ENCODE measurements around the gene NEURL1. TPM values are rescaled to one million over a fixed set of nuclear protein-coding genes. Genes with fewer than 3 reads are reported as not detected.

Gene NEURL1
- total RNA-seq, 2 experiments from 2014 or later: 0.47 TPM; not detected in 1

GRCh38 chr10:103534621-103535498, 41.4 kb downstream of the NEURL1 start:
- DNase-seq (ENCODE audit: low spot score): no peak
- BruUV-seq (replicated peaks): no TSS peak
- no peaks in the 10 kb centered on the region for H3K9me2 ChIP-seq (ENCODE audit: insufficient read depth, low read length)
- ChIA-PET CTCF (ENCODE audit: unreplicated experiment) (no interaction called here), POLR2A (interaction anchor here (0.6 to 0.7 kb wide), 2 partner anchors 19 to 120 kb away, joined by 3 read pairs; no protein-coding TSS in a partner anchor)
- H3K27ac ChIP-seq (ENCODE audit: low read depth, low read length, poor library complexity, severe bottlenecking): no peak overlapping the region
- H3K79me2 ChIP-seq (ENCODE audit: insufficient read depth, low read depth, low read length): no peaks in the 10 kb centered on the region
- no peak overlapping the region for H3K4me3 ChIP-seq (ENCODE audit: low read depth, low read length, poor library complexity, severe bottlenecking)
- H3K9me3 ChIP-seq (ENCODE audit: low read length): peaks cover 14% of the 10 kb centered on the region; the same call in 1 of the 2 replicates
- H2AFZ ChIP-seq (ENCODE audit: low read length): no peak overlapping the region
- no peaks in the 10 kb centered on the region for H4K20me1 ChIP-seq (ENCODE audit: insufficient read depth, low read length)
- no peaks in the 10 kb centered on the region for H3K4me1 ChIP-seq (ENCODE audit: insufficient read depth, low read length, poor library complexity, severe bottlenecking)
- H3K4me2 ChIP-seq (ENCODE audit: low read length): no peak overlapping the region
- TF ChIP-seq EZH2phosphoT487 (IDR thresholded peaks at IDR 0.05; ENCODE audit: borderline replicate concordance, low read depth, low read length) (no peak), CTCF (conservative IDR thresholded peaks at IDR 0.05; ENCODE audit: low read length) (no peak)
- intact Hi-C loops (cut with micrococcal nuclease; ENCODE audit: unreplicated experiment): no loop called here
- H3K36me3 ChIP-seq (ENCODE audit: insufficient read depth, low read length): no peaks in the 10 kb centered on the region

GRCh38 chr10:103535595-103535994, 42.1 kb downstream of the NEURL1 start:
- Histone ChIP-seq H3K4me1 (ENCODE audit: insufficient read depth, low read length, poor library complexity, severe bottlenecking) (no peaks in the 10 kb centered on the region), H2AFZ (ENCODE audit: low read length) (no peak overlapping the region), H3K4me3 (ENCODE audit: low read depth, low read length, poor library complexity, severe bottlenecking) (no peak overlapping the region), H3K27ac (ENCODE audit: low read depth, low read length, poor library complexity, severe bottlenecking) (no peak overlapping the region), H3K4me2 (ENCODE audit: low read length) (no peak overlapping the region), H3K79me2 (ENCODE audit: insufficient read depth, low read depth, low read length) (no peaks in the 10 kb centered on the region), H3K9me3 (ENCODE audit: low read length) (peaks cover 7% of the 10 kb centered on the region; the same call in 1 of the 2 replicates), H4K20me1 (ENCODE audit: insufficient read depth, low read length) (no peaks in the 10 kb centered on the region), H3K9me2 (ENCODE audit: insufficient read depth, low read length) (no peaks in the 10 kb centered on the region), H3K36me3 (ENCODE audit: insufficient read depth, low read length) (no peaks in the 10 kb centered on the region)
- TF ChIP-seq EZH2phosphoT487 (IDR thresholded peaks at IDR 0.05; ENCODE audit: borderline replicate concordance, low read depth, low read length) (no peak), CTCF (conservative IDR thresholded peaks at IDR 0.05; ENCODE audit: low read length) (no peak)
- CTCF ChIA-PET (ENCODE audit: unreplicated experiment): no interaction called here
- POLR2A ChIA-PET: interaction anchor here (0.6 kb wide), 1 partner anchor 121 kb away, joined by 3 read pairs; no protein-coding TSS in a partner anchor
- no peak for DNase-seq (ENCODE audit: low spot score)
- BruUV-seq (replicated peaks): no TSS peak
- intact Hi-C loops (cut with micrococcal nuclease; ENCODE audit: unreplicated experiment): no loop called here

- DNase-seq (ENCODE audit: low spot score): no peak
These were observed 46.2 kb downstream of the NEURL1 start for GRCh38 chr10:103539751-103540150.

More at GRCh38 chr10:103539751-103540150, 46.2 kb downstream of the NEURL1 start:
- no peak overlapping the region for H2AFZ ChIP-seq (ENCODE audit: low read length)
- TF ChIP-seq CTCF (conservative IDR thresholded peaks at IDR 0.05; ENCODE audit: low read length): no peak
- TF ChIP-seq EZH2phosphoT487 (IDR thresholded peaks at IDR 0.05; ENCODE audit: borderline replicate concordance, low read depth, low read length): no peak
- no peaks in the 10 kb centered on the region for H3K9me3 ChIP-seq (ENCODE audit: low read length)
- no peak overlapping the region for H3K27ac ChIP-seq (ENCODE audit: low read depth, low read length, poor library complexity, severe bottlenecking)
- no TSS peak for BruUV-seq (replicated peaks)
- intact Hi-C loops (cut with micrococcal nuclease; ENCODE audit: unreplicated experiment): loop anchor here (5.0 kb wide), 1 partner anchor 32 kb away; no protein-coding TSS in a partner anchor
- H3K4me2 ChIP-seq (ENCODE audit: low read length): no peak overlapping the region
- ChIA-PET POLR2A (interaction anchor here (0.6 to 1.1 kb wide), 6 partner anchors 11 to 692 kb away, joined by 3 read pairs; no protein-coding TSS in a partner anchor), CTCF (ENCODE audit: unreplicated experiment) (interaction anchor here (1.0 kb wide), 1 partner anchor 152 kb away, joined by 3 read pairs; no protein-coding TSS in a partner anchor)
- H3K9me2 ChIP-seq (ENCODE audit: insufficient read depth, low read length): no peaks in the 10 kb centered on the region
- no peak overlapping the region for H3K4me3 ChIP-seq (ENCODE audit: low read depth, low read length, poor library complexity, severe bottlenecking)
- H3K79me2 ChIP-seq (ENCODE audit: insufficient read depth, low read depth, low read length): no peaks in the 10 kb centered on the region
- no peaks in the 10 kb centered on the region for H3K36me3 ChIP-seq (ENCODE audit: insufficient read depth, low read length)
- peaks cover 26% of the 10 kb centered on the region for H3K4me1 ChIP-seq (ENCODE audit: insufficient read depth, low read length, poor library complexity, severe bottlenecking)
- H4K20me1 ChIP-seq (ENCODE audit: insufficient read depth, low read length): no peaks in the 10 kb centered on the region
